Esophagus (tissue), 2 donors: ENCODE data around the gene EIF3L. TPM values are rescaled to one million over a fixed set of nuclear protein-coding genes. Genes with fewer than 3 reads are reported as not detected.

Source experiments
- H3K27ac ChIP-seq, 2 donors: one replicate each; pipeline ENCODE4 v1.5.1; 2013; ENCODE audit warnings: low read depth in 2 of 2, mild to moderate bottlenecking in 2 of 2, inconsistent platforms in 1 of 2, low read length in 1 of 2, moderate library complexity in 1 of 2
- H3K27me3 ChIP-seq, 2 donors: one replicate each; pipeline ENCODE4 v1.6.1; 2013; ENCODE audit warnings: low read length in 2 of 2, control low read depth in 1 of 2, mild to moderate bottlenecking in 1 of 2; ENCODE audit not compliant: insufficient read depth in 2 of 2, control insufficient read depth in 1 of 2
- H3K36me3 ChIP-seq, 2 donors: one replicate each; pipeline ENCODE4 v1.6.1; 2013; ENCODE audit warnings: low read length in 1 of 2; ENCODE audit not compliant: control insufficient read depth in 2 of 2, insufficient read depth in 2 of 2
- H3K4me1 ChIP-seq, 2 donors: one replicate each; pipeline ENCODE4 v1.6.1; 2013; ENCODE audit warnings: low read length in 1 of 2; ENCODE audit not compliant: control insufficient read depth in 2 of 2, insufficient read depth in 2 of 2
- H3K4me3 ChIP-seq, 2 donors: one replicate each; pipeline ENCODE4 v1.5.1; 2013; ENCODE audit warnings: low read length in 2 of 2, mild to moderate bottlenecking in 2 of 2, low read depth in 1 of 2, moderate library complexity in 1 of 2
- H3K9me3 ChIP-seq, 2 donors: one replicate each; pipeline ENCODE4 v1.6.1; 2013; ENCODE audit warnings: mild to moderate bottlenecking in 2 of 2, low read depth in 1 of 2, low read length in 1 of 2, moderate library complexity in 1 of 2; ENCODE audit not compliant: control insufficient read depth in 2 of 2, insufficient read depth in 1 of 2
- WGBS, 2 donors: extraction: QIAGEN DNeasy Blood & Tissue Kit; methylation state at CpG; one replicate each; pipeline ENCODE4 v1.1.7; 2013; 5-methylcytosine and 5-hydroxymethylcytosine counted together
- polyA plus RNA-seq, 2 donors: library from polyadenylated mRNA; stranded (reverse); fragments of 200-250 nt; gene quantifications; one replicate each; pipeline ENCODE4 v1.2.3, GENCODE V29; 2013
- donor health status: healthy with polysubstance abuse.
- donor health status: Bipolar disorder and iron deficiency.

The EIF3L gene
- polyA plus RNA-seq, 2 donors = 113 to 265 TPM

GRCh38 chr22:37827056-37827455 lies 22.2 kb upstream of the EIF3L start:
- 37 to 38% methylated on average over 9 of the region's 9 CpGs for WGBS, 2 donors
- H3K4me1 ChIP-seq = peaks cover 9% of the 10 kb centered on the region in 2 donors
- H3K36me3 ChIP-seq = peaks cover 6 to 24% of the 10 kb centered on the region in 2 donors
- no peaks in the 10 kb centered on the region for H3K27me3 ChIP-seq
- no peak overlapping the region for H3K27ac ChIP-seq
- no peaks in the 10 kb centered on the region for H3K9me3 ChIP-seq
- no peak overlapping the region for H3K4me3 ChIP-seq

- H3K9me3 ChIP-seq = no peaks in the 10 kb centered on the region
- H3K27me3 ChIP-seq = no peaks in the 10 kb centered on the region
- H3K4me3 ChIP-seq = no peak overlapping the region
- H3K4me1 ChIP-seq = no peaks in the 10 kb centered on the region
- no peak overlapping the region for H3K27ac ChIP-seq
- WGBS, 2 donors = 88 to 91% methylated on average over 10 to 14 of the region's 14 CpGs
- H3K36me3 ChIP-seq = peaks cover 24 to 44% of the 10 kb centered on the region in 2 donors
Measured at GRCh38 chr22:37830093-37830842, 19.0 kb upstream of the EIF3L start.

GRCh38 chr22:37831472-37831871 lies 17.7 kb upstream of the EIF3L start:
- Histone ChIP-seq H3K4me1 (no peaks in the 10 kb centered on the region), H3K27me3 (no peaks in the 10 kb centered on the region), H3K9me3 (no peaks in the 10 kb centered on the region), H3K4me3 (no peak overlapping the region), H3K36me3 (peaks cover 24 to 46% of the 10 kb centered on the region in 2 donors), H3K27ac (no peak overlapping the region)
- 95% methylated on average over 11 of the region's 11 CpGs for WGBS, 2 donors

- WGBS, 2 donors = 93 to 94% methylated on average over 16 of the region's 16 CpGs
Measured at GRCh38 chr22:37832022-37832857, 17.0 kb upstream of the EIF3L start.

GRCh38 chr22:37842015-37842793 lies 7.0 kb upstream of the EIF3L start:
- H3K4me3 ChIP-seq = no peak overlapping the region
- WGBS, 2 donors = 69 to 85% methylated on average over 10 of the region's 10 CpGs
- no peak overlapping the region for H3K27ac ChIP-seq
- H3K27me3 ChIP-seq = no peaks in the 10 kb centered on the region
- no peaks in the 10 kb centered on the region for H3K9me3 ChIP-seq
- H3K4me1 ChIP-seq = peaks cover 0 to 4% of the 10 kb centered on the region in 2 donors
- peaks cover 4 to 12% of the 10 kb centered on the region in 2 donors for H3K36me3 ChIP-seq

More at GRCh38 chr22:37832022-37832857, 17.0 kb upstream of the EIF3L start:
- Histone ChIP-seq H3K9me3 (no peaks in the 10 kb centered on the region), H3K4me3 (no peak overlapping the region), H3K27me3 (no peaks in the 10 kb centered on the region), H3K36me3 (peaks cover 24 to 46% of the 10 kb centered on the region in 2 donors), H3K4me1 (no peaks in the 10 kb centered on the region), H3K27ac (no peak overlapping the region)

GRCh38 chr22:37843741-37844089 lies 5.5 kb upstream of the EIF3L start:
- peak overlapping the region; percentile 75 to 96 for H3K4me3 ChIP-seq
- H3K27ac ChIP-seq = peak overlapping the region; percentile 94 to 97
- peaks cover 0 to 5% of the 10 kb centered on the region in 2 donors for H3K36me3 ChIP-seq
- no peaks in the 10 kb centered on the region for H3K27me3 ChIP-seq
- H3K4me1 ChIP-seq = peaks cover 0 to 4% of the 10 kb centered on the region in 2 donors
- no peaks in the 10 kb centered on the region for H3K9me3 ChIP-seq
- 0 to 1% methylated on average over 14 to 46 of the region's 46 CpGs for WGBS, 2 donors

- H3K27me3 ChIP-seq = no peaks in the 10 kb centered on the region
- no peaks in the 10 kb centered on the region for H3K9me3 ChIP-seq
- WGBS, 2 donors = 80 to 92% methylated on average over 6 of the region's 6 CpGs
- H3K4me3 ChIP-seq = peak overlapping the region in 1 of 2 donors; percentile 75
- peak overlapping the region; percentile 74 to 80 for H3K27ac ChIP-seq
- peaks cover 0 to under 1% of the 10 kb centered on the region in 2 donors for H3K36me3 ChIP-seq
- H3K4me1 ChIP-seq = peaks cover 0 to 5% of the 10 kb centered on the region in 2 donors
Measured at GRCh38 chr22:37844904-37845329, 4.3 kb upstream of the EIF3L start.

- Histone ChIP-seq H3K27me3 (no peaks in the 10 kb centered on the region), H3K4me1 (peaks cover 0 to 6% of the 10 kb centered on the region in 2 donors), H3K36me3 (peaks cover 0 to 2% of the 10 kb centered on the region in 2 donors), H3K27ac (no peak overlapping the region), H3K9me3 (no peaks in the 10 kb centered on the region), H3K4me3 (no peak overlapping the region)
- WGBS, 2 donors = 94 to 95% methylated on average over 2 of the region's 2 CpGs
Measured at GRCh38 chr22:37846433-37846832, 2.8 kb upstream of the EIF3L start.

- H3K27me3 ChIP-seq = no peaks in the 10 kb centered on the region
- H3K4me1 ChIP-seq = peaks cover 0 to 3% of the 10 kb centered on the region in 2 donors
- H3K4me3 ChIP-seq = peak overlapping the region; percentile 81 to 95
- WGBS, 2 donors = 34% methylated on average over 27 of the region's 27 CpGs
- no peaks in the 10 kb centered on the region for H3K9me3 ChIP-seq
- peaks cover 2 to 10% of the 10 kb centered on the region in 2 donors for H3K36me3 ChIP-seq
- H3K27ac ChIP-seq = peak overlapping the region; percentile 91 to 95
Measured at GRCh38 chr22:37848587-37849088, 581 bp upstream of the EIF3L start.
